Measurements from ENCODE around the gene PRR35.

- TF ChIP-seq TAF1 (IDR thresholded peaks at IDR 0.05; ENCODE audit: borderline replicate concordance, insufficient read depth, low read length): no peak
- TF ChIP-seq REST (IDR thresholded peaks at IDR 0.05; ENCODE audit: insufficient read depth in 1 of 2, low read depth in 2 of 2, low read length in 2 of 2): no peak
- TF ChIP-seq POLR2AphosphoS5 (IDR thresholded peaks at IDR 0.05; ENCODE audit: low read depth, low read length): no peak
- no peak for TF ChIP-seq SIN3A (IDR thresholded peaks at IDR 0.05; ENCODE audit: borderline replicate concordance, insufficient read depth, low read length)
Measured at GRCh38 chr16:561957-562938, 2.1 kb downstream of the PRR35 start.
